ENCODE results near the gene SERPINA1. TPM values are rescaled to one million over a fixed set of nuclear protein-coding genes. Genes with fewer than 3 reads are reported as not detected.

SERPINA1 gene
- total RNA-seq, 4 donors from 2014 or later: 2.8 to 92.4 (median 13.2) TPM

GRCh38 chr14:94383777-94384176 lies 4.6 kb downstream of the SERPINA1 start:
- no peak for TF ChIP-seq CTCF (IDR thresholded peaks at IDR 0.05)
- no peak for DNase-seq (ENCODE audit: low spot score)
- ATAC-seq (ENCODE audit: low FRiP score): no peak

GRCh38 chr14:94382716-94383596 lies 5.4 kb downstream of the SERPINA1 start:
- TF ChIP-seq CTCF (IDR thresholded peaks at IDR 0.05): no peak
- ATAC-seq (ENCODE audit: low FRiP score) (no peak), DNase-seq (ENCODE audit: low spot score) (no peak)

GRCh38 chr14:94382099-94382715 lies 6.2 kb downstream of the SERPINA1 start:
- no peak for TF ChIP-seq CTCF (IDR thresholded peaks at IDR 0.05)
- DNase-seq (ENCODE audit: low spot score) (no peak), ATAC-seq (ENCODE audit: low FRiP score) (no peak)

- no peak for TF ChIP-seq CTCF (IDR thresholded peaks at IDR 0.05)
- ATAC-seq (ENCODE audit: low FRiP score) (no peak), DNase-seq (ENCODE audit: low spot score) (no peak)
These were observed 7.0 kb downstream of the SERPINA1 start for GRCh38 chr14:94381149-94382030.

- no peak for TF ChIP-seq CTCF (IDR thresholded peaks at IDR 0.05)
- no peak for DNase-seq (ENCODE audit: low spot score)
- no peak for ATAC-seq (ENCODE audit: low FRiP score)
These were observed 7.9 kb downstream of the SERPINA1 start for GRCh38 chr14:94380225-94381148.

Measured in omental fat pad (tissue), 4 donors.